Pons (tissue), 1 donor: ENCODE measurements around the gene ALDH2.
"Not testable (repeated sequence)": the region's sequence is repeated elsewhere in the genome, so short reads cannot be mapped to it uniquely, and the experiment has no call there.

Experiments
- DNase-seq: peaks from one replicate; pipeline ENCODE4 v3.0.0-alpha.2; 2016; ENCODE audit warnings: low spot score

ALDH2 gene

GRCh38 chr12:111766608-111767361, at the start of gene ALDH2:
Gene ALDH2 (plus strand): TSS chr12:111766933. CDS start chr12:111766983, 50 bp downstream.
- DNase-seq = peak; percentile 70

- not testable (repeated sequence) for DNase-seq
Measured at GRCh38 chr12:111719316-111719715, 47.4 kb upstream of the ALDH2 start.

GRCh38 chr12:111720457-111720856, 46.3 kb upstream of the ALDH2 start:
- no peak for DNase-seq

- not testable (repeated sequence) for DNase-seq
Measured at GRCh38 chr12:111723646-111724360, 42.9 kb upstream of the ALDH2 start.

GRCh38 chr12:111728795-111729194, 37.9 kb upstream of the ALDH2 start:
- no peak for DNase-seq

- DNase-seq = no peak
Measured at GRCh38 chr12:111730420-111730819, 36.3 kb upstream of the ALDH2 start.

GRCh38 chr12:111732786-111733185, 33.9 kb upstream of the ALDH2 start:
- DNase-seq = no peak

GRCh38 chr12:111733340-111733915, 33.3 kb upstream of the ALDH2 start:
- no peak for DNase-seq

- not testable (repeated sequence) for DNase-seq
Measured at GRCh38 chr12:111739524-111739923, 27.2 kb upstream of the ALDH2 start.

- no peak for DNase-seq
Measured at GRCh38 chr12:111741235-111741812, 25.4 kb upstream of the ALDH2 start.

- no peak for DNase-seq
Measured at GRCh38 chr12:111745211-111745610, 21.5 kb upstream of the ALDH2 start.

- DNase-seq = no peak
Measured at GRCh38 chr12:111747333-111747732, 19.4 kb upstream of the ALDH2 start.

- no peak for DNase-seq
Measured at GRCh38 chr12:111748151-111748672, 18.5 kb upstream of the ALDH2 start.

- no peak for DNase-seq
Measured at GRCh38 chr12:111748867-111749266, 17.9 kb upstream of the ALDH2 start.

GRCh38 chr12:111749391-111749790, 17.3 kb upstream of the ALDH2 start:
- no peak for DNase-seq

- peak; percentile 58 for DNase-seq
Measured at GRCh38 chr12:111753144-111753881, 13.4 kb upstream of the ALDH2 start.

GRCh38 chr12:111754671-111755070, 12.1 kb upstream of the ALDH2 start:
- DNase-seq = no peak

- no peak for DNase-seq
Measured at GRCh38 chr12:111756196-111756595, 10.5 kb upstream of the ALDH2 start.

GRCh38 chr12:111756681-111757080, 10.1 kb upstream of the ALDH2 start:
- no peak for DNase-seq

- DNase-seq = peak; percentile 66
Measured at GRCh38 chr12:111757361-111758119, 9.2 kb upstream of the ALDH2 start.

- no peak for DNase-seq
Measured at GRCh38 chr12:111758120-111758561, 8.6 kb upstream of the ALDH2 start.
